Caco-2 (cell line): ENCODE data around the gene RPS14. TPM values are rescaled to one million over a fixed set of nuclear protein-coding genes. Genes with fewer than 3 reads are reported as not detected.

Experiments
- BruUV-seq: library from RNA; stranded (reverse); fragments of 400-500 nt; replicated peaks from 2 replicates; lab custom pipeline; 2021; lab: Mats Ljungman, UMichigan
- CTCF ChIA-PET: fragments of 300-600 bp; sonication (Branson Sonifier 250); formaldehyde crosslinking; loops from one replicate; lab custom pipeline; 2022; ENCODE audit warnings: antibody characterized with exemption; lab: Charles Lee
- POLR2A ChIA-PET: fragments of 300-600 bp; sonication (Branson Sonifier 250); formaldehyde crosslinking; loops from one replicate; lab custom pipeline; 2022; ENCODE audit warnings: antibody characterized with exemption; lab: Charles Lee
- DNase-seq, 2 experiments: peaks; one replicate each; pipeline versions ENCODE4 v3.0.0 to v3.0.0-alpha.2; 2020 to 2022
- H3K27me3 ChIP-seq: replicated peaks from 2 replicates; pipeline ENCODE4 v1.6.0; 2011; ENCODE audit warnings: low read length; ENCODE audit not compliant: control insufficient read depth, insufficient read depth
- H3K36me3 ChIP-seq: 2 replicates; pipeline ENCODE4 v1.5.1; 2011; ENCODE audit warnings: low read length; ENCODE audit not compliant: control insufficient read depth, insufficient read depth
- H3K4me1 ChIP-seq: fragments of 250-450 bp; sonication (Bioruptor Pico); 2 replicates; pipeline ENCODE4 v1.5.1; 2020; ENCODE audit warnings: mild to moderate bottlenecking
- H3K4me3 ChIP-seq: 2 replicates; pipeline ENCODE4 v1.5.1; 2011; ENCODE audit warnings: low read depth, mild to moderate bottlenecking, control low read depth, low read length
- H3K9me3 ChIP-seq: fragments of 250-450 bp; sonication (Bioruptor Pico); 2 replicates; pipeline ENCODE4 v1.5.1; 2020; ENCODE audit warnings: mild to moderate bottlenecking, moderate library complexity
- H3K27ac Mint-ChIP-seq: one replicate; pipeline ENCODE4 v1.8.0; 2022; ENCODE audit warnings: mixed read lengths; ENCODE audit not compliant: unreplicated experiment
- H3K27me3 Mint-ChIP-seq: one replicate; pipeline ENCODE4 v1.8.0; 2022; ENCODE audit warnings: mixed read lengths; ENCODE audit not compliant: insufficient read depth, unreplicated experiment
- H3K36me3 Mint-ChIP-seq: one replicate; pipeline ENCODE4 v1.8.0; 2022; ENCODE audit warnings: mild to moderate bottlenecking, mixed read lengths; ENCODE audit not compliant: insufficient read depth, unreplicated experiment
- H3K4me1 Mint-ChIP-seq: one replicate; pipeline ENCODE4 v1.8.0; 2022; ENCODE audit warnings: low read depth, mixed read lengths; ENCODE audit not compliant: unreplicated experiment
- H3K4me3 Mint-ChIP-seq: one replicate; pipeline ENCODE4 v1.8.0; 2022; ENCODE audit warnings: mild to moderate bottlenecking, moderate library complexity, mixed read lengths; ENCODE audit not compliant: unreplicated experiment
- H3K9me3 Mint-ChIP-seq: one replicate; pipeline ENCODE4 v1.8.0; 2022; ENCODE audit warnings: mixed read lengths; ENCODE audit not compliant: unreplicated experiment
- intact Hi-C: fragments of 100-400 bp; cut with micrococcal nuclease; formaldehyde crosslinking; loops from one replicate; pipeline ENCODE4 v1.10.0; 2022; ENCODE audit not compliant: unreplicated experiment
- total RNA-seq: library from RNA; stranded (reverse); gene quantifications from 2 replicates; pipeline ENCODE4 v1.2.3, GENCODE V29; 2022
- TF ChIP-seq, protein P1 (sequence below), 2 experiments: fragments of 200-600 bp in 1 of 2; IDR thresholded peaks; 1 replicate in 1 of 2; 2 replicates in 1 of 2; pipeline versions ENCODE4 v1.5.1 to v1.8.0; 2011 to 2022; ENCODE audit warnings: antibody characterized with exemption in 1 of 2, control low read depth in 1 of 2, inconsistent platforms in 1 of 2, low read depth in 1 of 2, low read length in 1 of 2, mild to moderate bottlenecking in 1 of 2, moderate library complexity in 1 of 2; ENCODE audit not compliant: insufficient read depth in 1 of 2, severe bottlenecking in 1 of 2, unreplicated experiment in 1 of 2

Gene RPS14
- total RNA-seq, 1 experiment from 2014 or later = 2,300 TPM

GRCh38 chr5:150491876-150492275 lies 42.3 kb upstream of the RPS14 start:
- intact Hi-C loops = no loop called here
- peaks cover 51% of the 10 kb centered on the region for H3K4me1 ChIP-seq
- no peaks in the 10 kb centered on the region for H3K27me3 ChIP-seq
- H3K9me3 Mint-ChIP-seq = no peaks in the 10 kb centered on the region
- H3K4me3 Mint-ChIP-seq = no peak overlapping the region
- H3K9me3 ChIP-seq = no peaks in the 10 kb centered on the region
- H3K27ac Mint-ChIP-seq = peak overlapping the region; percentile 1
- ChIA-PET POLR2A (interaction anchor here (0.6 kb wide), 1 partner anchor 33 kb away, joined by 12 read pairs; no protein-coding TSS in a partner anchor), CTCF (no interaction called here)
- BruUV-seq = no TSS peak
- H3K27me3 Mint-ChIP-seq = no peaks in the 10 kb centered on the region
- TF ChIP-seq, protein P1, sequence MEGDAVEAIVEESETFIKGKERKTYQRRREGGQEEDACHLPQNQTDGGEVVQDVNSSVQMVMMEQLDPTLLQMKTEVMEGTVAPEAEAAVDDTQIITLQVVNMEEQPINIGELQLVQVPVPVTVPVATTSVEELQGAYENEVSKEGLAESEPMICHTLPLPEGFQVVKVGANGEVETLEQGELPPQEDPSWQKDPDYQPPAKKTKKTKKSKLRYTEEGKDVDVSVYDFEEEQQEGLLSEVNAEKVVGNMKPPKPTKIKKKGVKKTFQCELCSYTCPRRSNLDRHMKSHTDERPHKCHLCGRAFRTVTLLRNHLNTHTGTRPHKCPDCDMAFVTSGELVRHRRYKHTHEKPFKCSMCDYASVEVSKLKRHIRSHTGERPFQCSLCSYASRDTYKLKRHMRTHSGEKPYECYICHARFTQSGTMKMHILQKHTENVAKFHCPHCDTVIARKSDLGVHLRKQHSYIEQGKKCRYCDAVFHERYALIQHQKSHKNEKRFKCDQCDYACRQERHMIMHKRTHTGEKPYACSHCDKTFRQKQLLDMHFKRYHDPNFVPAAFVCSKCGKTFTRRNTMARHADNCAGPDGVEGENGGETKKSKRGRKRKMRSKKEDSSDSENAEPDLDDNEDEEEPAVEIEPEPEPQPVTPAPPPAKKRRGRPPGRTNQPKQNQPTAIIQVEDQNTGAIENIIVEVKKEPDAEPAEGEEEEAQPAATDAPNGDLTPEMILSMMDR (IDR thresholded peaks at IDR 0.05; ENCODE audit: insufficient read depth in 1 of 2, low read depth in 1 of 2, low read length in 1 of 2, severe bottlenecking in 1 of 2, unreplicated experiment in 1 of 2) = no peak
- H3K4me3 ChIP-seq = no peak overlapping the region
- H3K36me3 ChIP-seq = peaks cover 3% of the 10 kb centered on the region; the same call in 1 of the 2 replicates
- DNase-seq = no peak
- peaks cover 54% of the 10 kb centered on the region for H3K4me1 Mint-ChIP-seq
- peaks cover 53% of the 10 kb centered on the region for H3K36me3 Mint-ChIP-seq

GRCh38 chr5:150490754-150491153 lies 41.2 kb upstream of the RPS14 start:
- POLR2A ChIA-PET = no interaction called here
- TF ChIP-seq, protein P1 (IDR thresholded peaks at IDR 0.05; ENCODE audit: insufficient read depth in 1 of 2, low read depth in 1 of 2, low read length in 1 of 2, severe bottlenecking in 1 of 2, unreplicated experiment in 1 of 2) = no peak
- no peaks in the 10 kb centered on the region for H3K9me3 Mint-ChIP-seq
- peak overlapping the region; percentile 7 for H3K27ac Mint-ChIP-seq
- no TSS peak for BruUV-seq
- no peaks in the 10 kb centered on the region for H3K27me3 Mint-ChIP-seq
- H3K4me1 ChIP-seq = peaks cover 52% of the 10 kb centered on the region
- CTCF ChIA-PET = interaction anchor here (1.1 kb wide), 1 partner anchor 17 kb away, joined by 3 read pairs; no protein-coding TSS in a partner anchor
- H3K4me1 Mint-ChIP-seq = peaks cover 54% of the 10 kb centered on the region
- no peak for DNase-seq
- no peak overlapping the region for H3K4me3 Mint-ChIP-seq
- no peaks in the 10 kb centered on the region for H3K9me3 ChIP-seq
- no peak overlapping the region for H3K4me3 ChIP-seq
- H3K36me3 Mint-ChIP-seq = peaks cover 42% of the 10 kb centered on the region
- peaks cover 3% of the 10 kb centered on the region; the same call in 1 of the 2 replicates for H3K36me3 ChIP-seq
- no peaks in the 10 kb centered on the region for H3K27me3 ChIP-seq
- intact Hi-C loops = no loop called here

DNA sequence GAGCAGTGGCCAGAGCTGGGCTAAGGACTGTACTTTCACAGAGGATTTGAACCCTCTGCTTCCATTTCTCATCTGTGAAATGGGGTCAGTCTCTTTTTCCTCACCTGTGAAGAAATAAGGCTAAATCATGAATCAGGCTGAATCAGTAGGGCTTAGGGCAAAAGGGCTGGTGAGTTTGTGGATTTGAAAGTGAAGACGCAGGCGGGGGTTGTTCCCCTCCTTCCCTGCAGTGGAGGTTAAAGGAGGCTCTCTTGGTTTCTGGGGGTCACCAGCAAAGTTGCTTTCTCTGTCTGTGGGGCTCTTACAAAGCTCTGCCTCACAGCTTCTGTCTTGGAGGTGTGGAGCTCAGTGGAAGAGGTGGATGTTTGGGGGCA lies 40.7 kb upstream of the RPS14 start:
- Mint-ChIP-seq H3K9me3 (no peaks in the 10 kb centered on the region), H3K4me3 (no peak overlapping the region), H3K36me3 (peaks cover 44% of the 10 kb centered on the region), H3K27me3 (no peaks in the 10 kb centered on the region), H3K27ac (no peak overlapping the region), H3K4me1 (peaks cover 54% of the 10 kb centered on the region)
- no peak for DNase-seq
- TF ChIP-seq, protein P1 (IDR thresholded peaks at IDR 0.05; ENCODE audit: insufficient read depth in 1 of 2, low read depth in 1 of 2, low read length in 1 of 2, severe bottlenecking in 1 of 2, unreplicated experiment in 1 of 2) = no peak
- intact Hi-C loops = no loop called here
- Histone ChIP-seq H3K9me3 (no peaks in the 10 kb centered on the region), H3K4me1 (peaks cover 52% of the 10 kb centered on the region), H3K27me3 (no peaks in the 10 kb centered on the region), H3K36me3 (peaks cover 3% of the 10 kb centered on the region; the same call in 1 of the 2 replicates), H3K4me3 (no peak overlapping the region)
- ChIA-PET POLR2A (no interaction called here), CTCF (interaction anchor here (0.6 to 1.1 kb wide), 2 partner anchors 17 to 1268 kb away, joined by 3 to 4 read pairs; no protein-coding TSS in a partner anchor)
- BruUV-seq = no TSS peak
